ENCODE measurements around the gene CCN6.

The CCN6 gene

GRCh38 chr6:112054001-112054400 lies at the start of gene CCN6:
CCN6 (plus strand) TSS chr6:112054104; CDS start chr6:112054358, 254 bp downstream.
- no peak for DNase-seq

GRCh38 chr6:112004201-112005012 lies 49.5 kb upstream of the CCN6 start:
- no peak for DNase-seq

DNA sequence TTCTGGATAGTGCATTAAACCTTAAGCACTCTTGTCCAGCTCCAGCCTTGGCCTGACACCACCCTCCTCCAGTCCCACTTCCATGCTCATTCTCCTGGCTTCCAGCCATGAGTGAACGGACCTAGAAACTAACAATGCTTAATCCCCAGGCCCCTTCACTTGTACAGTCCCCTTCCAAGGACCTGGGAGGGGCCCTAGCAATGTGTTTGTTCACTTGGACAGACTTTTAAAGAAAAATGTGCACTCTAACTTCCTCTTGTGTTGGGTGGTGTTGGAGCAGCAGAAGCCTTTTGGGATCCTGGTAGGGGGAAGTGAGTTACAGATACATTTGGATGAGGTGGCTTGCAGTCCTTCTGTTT lies 48.9 kb upstream of the CCN6 start:
- DNase-seq: no peak

GRCh38 chr6:112007254-112007653 lies 46.6 kb upstream of the CCN6 start:
- no peak for DNase-seq

DNA sequence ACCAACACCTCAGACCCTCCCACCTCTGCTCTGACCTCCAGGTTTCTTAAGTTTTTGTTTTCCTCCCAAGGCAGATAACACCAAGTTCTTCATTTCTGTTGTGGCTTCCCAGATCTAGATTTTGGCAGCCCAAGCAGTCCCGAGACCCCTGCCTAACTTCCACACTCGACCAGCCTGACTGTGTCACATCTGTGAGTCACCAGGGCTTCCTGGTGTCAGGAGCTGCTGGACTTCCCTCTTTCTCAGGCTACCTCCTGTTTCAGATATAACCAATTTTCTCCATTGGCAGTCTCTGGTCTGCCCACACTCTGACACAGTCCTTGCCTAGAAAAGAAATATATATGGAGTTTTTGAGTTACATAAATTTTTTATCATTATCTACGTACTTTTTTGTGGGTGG lies 46.1 kb upstream of the CCN6 start:
- DNase-seq: peak in 1 of 2 donors; percentile 51

- no peak for DNase-seq
Observed at GRCh38 chr6:112008482-112008881, 45.4 kb upstream of the CCN6 start.

DNA sequence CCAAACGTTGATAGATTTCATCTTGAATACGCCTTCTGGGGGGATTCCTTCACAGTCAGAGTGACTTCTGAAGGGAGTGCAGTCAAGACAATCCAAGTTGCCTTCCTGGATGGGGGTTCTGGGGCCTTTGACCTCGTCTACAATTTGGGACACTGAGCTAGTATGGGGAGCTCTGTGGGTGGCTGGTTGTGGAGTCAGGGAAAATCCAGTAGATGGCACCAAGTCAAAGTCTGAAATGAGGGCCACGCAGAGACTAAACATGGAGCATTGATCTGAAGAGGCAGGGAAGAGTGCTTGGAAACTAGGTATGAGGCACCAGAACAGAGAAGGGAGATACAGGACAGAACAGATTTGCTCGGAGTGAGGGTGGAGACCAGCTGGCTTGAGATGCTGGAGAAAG lies 43.6 kb upstream of the CCN6 start:
- peak in 1 of 2 donors; percentile 58 for DNase-seq

- no peak for DNase-seq
Observed at GRCh38 chr6:112013051-112013450, 40.9 kb upstream of the CCN6 start.

DNA sequence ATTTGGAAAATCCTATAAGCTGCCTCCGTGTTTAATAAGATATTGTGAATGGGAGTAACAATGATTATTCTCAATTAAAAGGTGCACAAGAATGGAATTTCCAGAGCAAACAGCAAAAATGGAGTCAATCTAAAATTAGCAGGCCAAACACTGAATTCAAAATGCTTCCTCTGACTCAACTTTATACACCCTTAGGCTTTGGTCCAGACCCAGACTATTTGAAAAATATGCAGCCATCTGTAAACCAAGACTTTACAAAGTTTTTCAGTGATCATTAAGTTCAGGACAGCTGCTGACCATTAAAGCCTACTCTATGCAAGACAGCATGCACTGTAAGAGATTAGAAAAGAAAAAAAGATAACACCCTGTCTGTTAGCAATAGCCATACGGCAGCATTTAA lies 39.4 kb upstream of the CCN6 start:
- no peak for DNase-seq

GRCh38 chr6:112015725-112016124 lies 38.2 kb upstream of the CCN6 start:
- DNase-seq: no peak

DNA sequence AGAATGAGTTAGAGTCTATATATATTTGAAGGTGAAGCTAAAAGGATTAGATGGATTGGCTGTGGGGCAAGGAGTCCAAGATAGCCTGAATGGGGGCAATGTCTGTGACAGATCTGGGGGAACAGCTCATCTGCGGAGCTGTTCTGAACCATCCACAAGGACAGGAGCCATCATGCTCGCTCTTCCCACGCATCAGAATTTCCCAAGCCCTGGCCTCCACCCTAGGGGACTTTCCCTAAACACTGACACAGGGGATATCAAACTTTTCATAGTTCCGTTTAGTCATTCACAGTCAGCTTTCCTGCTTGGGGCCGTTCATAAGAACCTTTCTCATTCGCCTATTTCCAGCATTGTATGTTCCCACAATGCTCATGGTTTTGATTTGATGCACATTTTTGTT lies 37.6 kb upstream of the CCN6 start:
- no peak for DNase-seq

DNA sequence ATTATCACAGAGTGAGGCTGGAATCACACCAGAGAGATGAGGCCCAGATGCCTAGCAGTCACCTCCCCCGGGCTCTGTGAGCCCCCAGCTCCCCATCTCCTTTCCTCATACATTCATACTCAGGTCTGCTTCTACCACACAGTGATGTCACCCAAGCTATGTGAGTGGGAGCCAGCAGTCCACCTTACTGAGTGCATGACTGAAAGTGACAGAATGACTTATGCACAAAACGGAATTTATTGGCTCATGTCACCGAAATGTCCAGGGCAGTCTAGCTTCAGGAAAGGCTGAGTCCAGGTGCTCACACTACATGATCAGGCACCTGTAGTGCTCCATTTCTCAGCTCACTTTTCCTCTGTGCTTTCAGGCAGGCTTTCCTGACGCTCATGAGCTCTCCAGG lies 36.7 kb upstream of the CCN6 start:
- DNase-seq: no peak

- no peak for DNase-seq
Observed at GRCh38 chr6:112017760-112018537, 36.0 kb upstream of the CCN6 start.

DNA sequence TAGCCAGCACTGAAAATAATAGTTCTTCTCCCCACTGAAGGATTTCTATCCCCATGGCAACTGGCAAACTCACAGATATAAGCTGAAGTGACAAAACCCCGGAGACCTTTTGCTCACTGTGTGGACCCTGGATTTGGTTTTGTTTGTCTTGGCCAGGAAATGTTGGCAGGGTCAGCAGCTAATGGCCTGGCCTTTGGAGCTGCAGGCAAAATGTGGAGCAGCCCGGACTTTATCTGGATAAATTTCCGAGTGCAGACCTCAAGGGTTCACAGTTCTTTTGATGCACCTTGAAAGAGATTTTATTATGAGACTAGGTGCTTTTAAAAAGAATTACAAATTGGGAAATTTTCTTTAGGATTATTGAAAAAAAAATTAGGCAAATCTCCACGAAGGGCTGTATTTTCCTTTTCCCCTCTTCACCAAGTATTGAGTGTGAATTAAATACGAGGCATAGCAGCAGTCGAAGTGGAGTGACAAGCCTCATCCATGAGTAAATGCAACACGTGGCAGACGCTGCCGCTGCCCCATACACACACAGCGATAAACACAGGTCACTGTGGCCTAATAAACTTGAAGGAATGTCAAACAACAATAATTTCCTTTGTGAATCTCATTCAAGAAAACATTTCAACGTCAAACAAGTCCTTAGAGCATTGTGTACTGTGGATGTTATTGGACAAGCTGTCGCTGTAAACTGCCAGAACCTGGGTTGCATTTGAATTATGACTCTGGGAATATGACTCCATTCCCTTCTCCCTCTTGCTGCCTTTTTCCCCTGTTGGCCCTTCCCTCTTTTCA lies 35.1 kb upstream of the CCN6 start:
- DNase-seq: no peak

- no peak for DNase-seq
Observed at GRCh38 chr6:112019589-112019988, 34.3 kb upstream of the CCN6 start.

- DNase-seq: no peak
Observed at GRCh38 chr6:112021691-112022310, 32.1 kb upstream of the CCN6 start.

- DNase-seq: no peak
Observed at GRCh38 chr6:112022749-112023148, 31.2 kb upstream of the CCN6 start.

DNA sequence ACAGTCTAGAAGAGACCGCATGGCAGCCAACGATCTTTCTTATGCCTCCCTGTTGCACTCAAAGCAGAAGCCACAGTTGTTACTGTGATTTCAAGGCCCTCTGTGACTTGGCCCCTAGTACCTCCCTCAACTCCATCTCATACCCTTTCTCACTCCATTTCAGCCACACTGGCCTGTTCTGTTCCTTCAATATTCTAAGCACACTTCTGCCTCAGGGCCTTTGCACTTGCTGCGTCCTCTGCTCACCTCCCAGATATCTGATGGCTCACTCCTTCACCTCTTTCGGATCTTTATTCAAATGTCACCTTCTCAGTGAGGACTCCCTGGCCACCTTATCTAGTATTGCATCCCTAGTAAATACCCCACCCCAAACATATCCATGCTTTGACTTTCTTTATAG lies 29.4 kb upstream of the CCN6 start:
- DNase-seq: no peak

- no peak for DNase-seq
Observed at GRCh38 chr6:112026933-112027332, 27.0 kb upstream of the CCN6 start.

DNA sequence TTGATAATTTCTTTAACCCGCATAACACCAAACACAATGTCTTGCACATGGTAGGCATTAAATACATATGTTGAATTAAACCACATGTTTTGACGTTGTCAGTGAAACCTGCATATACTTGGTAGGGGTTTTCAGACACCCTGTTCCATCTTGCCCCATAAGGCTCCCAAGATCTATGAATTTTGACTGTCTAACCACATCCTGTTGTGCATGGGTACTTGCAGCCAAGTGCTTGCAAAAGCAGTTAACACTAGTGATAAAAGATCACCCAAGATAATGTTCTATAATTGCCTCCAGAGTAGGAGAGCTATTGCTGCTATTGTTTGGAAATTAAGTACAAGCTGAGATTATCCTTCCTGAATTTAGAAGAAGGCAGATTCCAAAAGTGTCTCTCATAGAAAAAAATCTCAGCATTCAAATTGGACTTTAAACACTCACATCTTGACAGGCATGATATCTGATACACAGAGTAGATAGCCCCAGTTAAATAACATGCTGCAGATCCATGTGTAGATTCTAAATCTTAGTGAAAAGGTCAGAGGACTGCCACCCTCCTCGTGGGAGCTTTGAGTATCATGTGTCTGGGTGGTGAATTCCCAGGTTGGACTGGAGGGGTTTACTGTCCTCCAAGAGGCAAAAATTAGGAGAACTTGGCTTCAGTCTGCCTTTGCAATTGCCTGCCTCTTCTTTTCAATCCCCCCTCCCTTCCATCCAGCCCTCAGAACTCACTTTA lies 25.8 kb upstream of the CCN6 start:
- peak; percentile 55 to 82 for DNase-seq

DNA sequence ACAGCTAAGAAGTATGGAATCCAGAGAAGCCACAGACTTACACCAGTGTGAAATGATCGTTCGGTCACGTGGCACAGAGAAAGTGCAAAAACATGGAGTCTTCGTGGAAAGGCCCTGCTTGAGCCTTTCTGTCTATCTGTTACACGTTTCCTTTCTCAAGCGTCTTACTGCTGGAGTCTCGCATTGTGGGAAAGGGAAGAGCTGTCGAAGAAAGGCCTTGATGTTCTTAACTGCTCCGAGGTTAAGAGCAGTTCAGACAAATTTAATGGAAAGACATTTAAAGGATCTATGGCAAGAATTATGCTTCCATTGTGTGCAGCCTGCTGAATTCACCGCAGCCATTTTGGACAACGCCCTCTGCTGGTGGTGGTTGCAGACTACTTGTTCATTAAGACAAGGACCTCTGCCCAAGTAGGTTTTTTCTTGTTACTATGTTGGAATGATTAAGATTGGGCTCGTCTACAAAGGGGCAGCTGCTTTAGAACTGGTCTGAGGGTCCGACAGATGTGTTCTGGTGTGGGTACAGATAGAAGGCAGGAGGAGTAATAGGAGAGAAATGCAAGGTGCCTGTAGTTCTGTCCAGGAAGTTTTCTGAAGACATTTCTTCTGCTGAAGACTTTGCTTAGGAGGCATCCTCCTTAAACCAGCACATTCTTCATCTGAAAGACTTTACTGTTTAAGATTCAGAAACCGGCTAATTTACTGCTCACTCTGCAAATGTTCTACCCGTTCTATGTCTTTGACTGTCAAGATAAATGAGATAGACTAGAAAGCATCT lies 24.7 kb upstream of the CCN6 start:
- DNase-seq: peak; percentile 53 to 71

Measured in CD4-positive, alpha-beta T cell treated with Interferon alpha-2 for 1 hour (primary cell).